CD14-positive monocyte (primary cell): ENCODE results near the gene ZBTB8B. TPM values are rescaled to one million over a fixed set of nuclear protein-coding genes. Genes with fewer than 3 reads are reported as not detected.

Experiments
- DNase-seq, 3 donors: peaks; one replicate each; pipeline ENCODE4 v3.0.0-alpha.2; 2011 to 2022
- H2AFZ ChIP-seq: 2 replicates; pipeline ENCODE4 v1.6.0; 2012; ENCODE audit warnings: mild to moderate bottlenecking, low read depth, low read length, inconsistent platforms; ENCODE audit not compliant: insufficient read depth, poor library complexity, severe bottlenecking
- H3K27ac ChIP-seq, 2 donors: 1 replicate in 1 of 2; 2 replicates in 1 of 2; pipeline ENCODE4 v1.5.1; 2012 to 2013; ENCODE audit warnings: low read length in 2 of 2, control low read depth in 1 of 2, inconsistent platforms in 1 of 2, low read depth in 1 of 2, mild to moderate bottlenecking in 1 of 2
- H3K27me3 ChIP-seq, 2 donors: one replicate each; pipeline versions ENCODE4 v1.6.0 to v1.6.1; 2011 to 2013; ENCODE audit warnings: low read length in 2 of 2; ENCODE audit not compliant: control insufficient read depth in 2 of 2, insufficient read depth in 2 of 2
- H3K36me3 ChIP-seq, 2 donors: replicated peaks in 1 of 2; 1 replicate in 1 of 2; 2 replicates in 1 of 2; pipeline versions ENCODE4 v1.5.1 to v1.6.1; 2012 to 2013; ENCODE audit warnings: low read length in 2 of 2, control low read depth in 1 of 2, inconsistent platforms in 1 of 2, mild to moderate bottlenecking in 1 of 2; ENCODE audit not compliant: insufficient read depth in 2 of 2, control insufficient read depth in 1 of 2
- H3K4me1 ChIP-seq, 2 donors: 1 replicate in 1 of 2; 2 replicates in 1 of 2; pipeline versions ENCODE4 v1.5.1 to v1.6.1; 2012 to 2013; ENCODE audit warnings: low read length in 2 of 2, control low read depth in 1 of 2, inconsistent platforms in 1 of 2, mild to moderate bottlenecking in 1 of 2, moderate library complexity in 1 of 2; ENCODE audit not compliant: insufficient read depth in 2 of 2, control insufficient read depth in 1 of 2
- H3K4me2 ChIP-seq: replicated peaks from 2 replicates; pipeline ENCODE3; 2012; ENCODE audit warnings: low read length, moderate library complexity, mild to moderate bottlenecking; ENCODE audit not compliant: poor library complexity, severe bottlenecking; ENCODE audit errors: extremely low read depth
- H3K4me3 ChIP-seq, 3 experiments: fragments of 200-600 bp in 1 of 3; sonication (generic) in 1 of 3; replicated peaks in 1 of 3; 1 replicate in 2 of 3; 2 replicates in 1 of 3; pipeline ENCODE4 v1.5.1; 2011 to 2013; ENCODE audit warnings: low read length in 3 of 3, mild to moderate bottlenecking in 3 of 3, control low read depth in 2 of 3, low read depth in 2 of 3, inconsistent platforms in 1 of 3, moderate library complexity in 1 of 3
- H3K79me2 ChIP-seq: 2 replicates; pipeline ENCODE4 v1.6.0; 2012; ENCODE audit warnings: mild to moderate bottlenecking, control low read depth, inconsistent platforms, low read length, moderate library complexity; ENCODE audit not compliant: insufficient read depth
- H3K9ac ChIP-seq: 2 replicates; pipeline ENCODE4 v1.6.0; 2017; ENCODE audit warnings: low read length, mild to moderate bottlenecking; ENCODE audit not compliant: insufficient read depth, poor library complexity, severe bottlenecking
- H3K9me3 ChIP-seq, 2 donors: replicated peaks in 1 of 2; 1 replicate in 1 of 2; 2 replicates in 1 of 2; pipeline versions ENCODE4 v1.5.1 to v1.6.1; 2012 to 2013; ENCODE audit warnings: low read length in 2 of 2, control low read depth in 1 of 2; ENCODE audit not compliant: control insufficient read depth in 1 of 2, insufficient read depth in 1 of 2
- H4K20me1 ChIP-seq: 2 replicates; pipeline ENCODE4 v1.6.0; 2012; ENCODE audit warnings: mild to moderate bottlenecking, low read length, control low read depth, moderate library complexity; ENCODE audit not compliant: insufficient read depth
- H3K27ac Mint-ChIP-seq, 7 donors: one replicate each; pipeline ENCODE4 v1.8.0; 2020; ENCODE audit warnings: mild to moderate bottlenecking in 7 of 7, mixed read lengths in 7 of 7, moderate library complexity in 6 of 7, inconsistent platforms in 2 of 7
- H3K27me3 Mint-ChIP-seq, 3 donors: one replicate each; pipeline ENCODE4 v1.8.0; 2021 to 2022; ENCODE audit warnings: low read depth in 3 of 3, mild to moderate bottlenecking in 3 of 3, mixed read lengths in 3 of 3, moderate library complexity in 3 of 3, inconsistent platforms in 1 of 3
- H3K36me3 Mint-ChIP-seq, 2 donors: one replicate each; pipeline ENCODE4 v1.8.0; 2020; ENCODE audit warnings: mixed read lengths in 2 of 2, inconsistent platforms in 1 of 2, mild to moderate bottlenecking in 1 of 2
- H3K4me1 Mint-ChIP-seq: one replicate; pipeline ENCODE4 v1.8.0; 2020; ENCODE audit warnings: mild to moderate bottlenecking, mixed read lengths
- H3K4me3 Mint-ChIP-seq, 2 donors: one replicate each; pipeline ENCODE4 v1.8.0; 2020; ENCODE audit warnings: mild to moderate bottlenecking in 2 of 2, mixed read lengths in 2 of 2, moderate library complexity in 1 of 2
- H3K9me3 Mint-ChIP-seq, 7 donors: one replicate each; pipeline ENCODE4 v1.8.0; 2020 to 2022; ENCODE audit warnings: mixed read lengths in 7 of 7, mild to moderate bottlenecking in 6 of 7, moderate library complexity in 6 of 7, inconsistent platforms in 2 of 7
- WGBS: methylation state at CpG from one replicate; pipeline ENCODE4 v1.1.5; 2013; ENCODE audit warnings: missing lambda C conversion rate; ENCODE audit not compliant: insufficient coverage; 5-methylcytosine and 5-hydroxymethylcytosine counted together
- intact Hi-C, 2 donors: fragments of 100-400 bp; cut with micrococcal nuclease; formaldehyde crosslinking; loops; one replicate each; pipeline versions ENCODE4 v1.15.0 to v1.15.1; 2023
- polyA plus RNA-seq, 3 donors: library from polyadenylated mRNA; depleted of rRNA in 1 of 3; unstranded in 2 of 3; stranded (reverse) in 1 of 3; fragments of 300-500 nt in 2 of 3; fragments of >200 nt in 1 of 3; fragmentation: Illumina TruSeq in 2 of 3; gene quantifications; 1 replicate in 2 of 3; 2 replicates in 1 of 3; pipeline ENCODE4 v1.2.3, GENCODE V29; 2012 to 2021
- TF ChIP-seq, protein P1 (sequence below): fragments of 200-600 bp; IDR thresholded peaks from one replicate; pipeline ENCODE4 v1.8.0; 2022; ENCODE audit warnings: antibody characterized with exemption, mild to moderate bottlenecking

The ZBTB8B gene
- polyA plus RNA-seq, 3 donors = not detected

DNA sequence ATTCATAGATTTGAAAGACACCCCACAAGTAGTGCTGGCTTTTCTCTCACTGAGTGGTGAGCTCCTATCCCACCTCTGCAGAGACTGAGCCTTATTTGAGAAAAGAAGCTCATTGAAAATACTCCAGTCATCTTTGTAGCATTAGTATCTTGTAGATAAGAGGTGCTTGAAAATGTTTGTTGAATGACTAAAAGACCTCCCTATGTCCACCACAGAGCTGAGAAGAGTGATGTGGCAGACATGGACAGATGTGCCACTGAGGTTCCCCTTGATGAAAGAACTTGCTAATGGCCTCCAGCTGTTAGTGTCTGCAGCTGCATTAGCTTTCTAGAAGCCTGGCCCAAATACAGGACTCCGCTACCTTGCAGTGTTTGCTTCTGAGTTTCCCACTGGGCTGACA lies 45.1 kb downstream of the ZBTB8B start:
- DNase-seq = no peak
- TF ChIP-seq, protein P1, sequence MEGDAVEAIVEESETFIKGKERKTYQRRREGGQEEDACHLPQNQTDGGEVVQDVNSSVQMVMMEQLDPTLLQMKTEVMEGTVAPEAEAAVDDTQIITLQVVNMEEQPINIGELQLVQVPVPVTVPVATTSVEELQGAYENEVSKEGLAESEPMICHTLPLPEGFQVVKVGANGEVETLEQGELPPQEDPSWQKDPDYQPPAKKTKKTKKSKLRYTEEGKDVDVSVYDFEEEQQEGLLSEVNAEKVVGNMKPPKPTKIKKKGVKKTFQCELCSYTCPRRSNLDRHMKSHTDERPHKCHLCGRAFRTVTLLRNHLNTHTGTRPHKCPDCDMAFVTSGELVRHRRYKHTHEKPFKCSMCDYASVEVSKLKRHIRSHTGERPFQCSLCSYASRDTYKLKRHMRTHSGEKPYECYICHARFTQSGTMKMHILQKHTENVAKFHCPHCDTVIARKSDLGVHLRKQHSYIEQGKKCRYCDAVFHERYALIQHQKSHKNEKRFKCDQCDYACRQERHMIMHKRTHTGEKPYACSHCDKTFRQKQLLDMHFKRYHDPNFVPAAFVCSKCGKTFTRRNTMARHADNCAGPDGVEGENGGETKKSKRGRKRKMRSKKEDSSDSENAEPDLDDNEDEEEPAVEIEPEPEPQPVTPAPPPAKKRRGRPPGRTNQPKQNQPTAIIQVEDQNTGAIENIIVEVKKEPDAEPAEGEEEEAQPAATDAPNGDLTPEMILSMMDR = no peak
- no peaks in the 10 kb centered on the region for H4K20me1 ChIP-seq
- WGBS = no CpG with 5 or more reads among the region's 1 CpG
- intact Hi-C loops = loop anchor here in 1 of 2 donors (10.0 kb wide), 1 partner anchor 365 kb away; the partner anchor contains the start of gene FNDC5
- no peak overlapping the region for H3K27ac ChIP-seq
- no peaks in the 10 kb centered on the region for H3K36me3 ChIP-seq
- H3K4me3 ChIP-seq = no peak overlapping the region
- Mint-ChIP-seq H3K4me3 (no peak overlapping the region), H3K27ac (no peak overlapping the region), H3K27me3 (peaks cover 0 to 7% (median 4%) of the 10 kb centered on the region in 3 donors), H3K36me3 (no peaks in the 10 kb centered on the region), H3K4me1 (no peaks in the 10 kb centered on the region), H3K9me3 (peaks cover 0 to 4% (median 3%) of the 10 kb centered on the region in 7 donors)
- H3K9ac ChIP-seq = no peak overlapping the region
- H3K79me2 ChIP-seq = no peaks in the 10 kb centered on the region
- no peak overlapping the region for H2AFZ ChIP-seq
- H3K4me2 ChIP-seq = no peak overlapping the region
- H3K4me1 ChIP-seq = no peaks in the 10 kb centered on the region
- H3K27me3 ChIP-seq = no peaks in the 10 kb centered on the region
- H3K9me3 ChIP-seq = peaks cover 0 to under 1% of the 10 kb centered on the region in 2 donors

Other genes starting within 250 kb of the ZBTB8B start
- gene TMEM234, start 242.7 kb upstream of the ZBTB8B start, polyA plus RNA-seq = 10 to 100 TPM; 12.8 to 22.0 (median 14.5) TPM
- 100 to 1,000 TPM; 126 to 162 (median 151) TPM for gene EIF3I, start 242.7 kb upstream of the ZBTB8B start, polyA plus RNA-seq
- not detected for gene FAM167B, start 217.8 kb upstream of the ZBTB8B start, polyA plus RNA-seq
- 1 to 10 TPM in 2 of 3 donors, under 1 TPM in 1; 0.15 to 2.2 (median 1.7) TPM for gene LCK, start 213.8 kb upstream of the ZBTB8B start, polyA plus RNA-seq
- 10 to 100 TPM; 73.8 to 95.0 (median 88.7) TPM for gene HDAC1, start 173.0 kb upstream of the ZBTB8B start, polyA plus RNA-seq
- gene MARCKSL1, start 128.8 kb upstream of the ZBTB8B start, polyA plus RNA-seq = 100 to 1,000 TPM in 1 of 3 donors, 10 to 100 TPM in 2; 13.9 to 150 (median 40.3) TPM
- 10 to 100 TPM in 1 of 3 donors, not detected in 2; 19.9 TPM for gene FAM229A, start 102.6 kb upstream of the ZBTB8B start, polyA plus RNA-seq
- gene TSSK3, start 102.5 kb upstream of the ZBTB8B start, polyA plus RNA-seq = 1 to 10 TPM in 1 of 3 donors, under 1 TPM in 2; 0.35 to 1.1 (median 0.65) TPM
- 10 to 100 TPM; 19.0 to 42.4 (median 23.7) TPM for gene BSDC1, start 70.6 kb upstream of the ZBTB8B start, polyA plus RNA-seq
- under 1 TPM in 1 of 3 donors, not detected in 2; 0.08 TPM for gene ZBTB8A, start 74.4 kb downstream of the ZBTB8B start, polyA plus RNA-seq
- gene ZBTB8OS, start 185.5 kb downstream of the ZBTB8B start, polyA plus RNA-seq = 10 to 100 TPM; 40.2 to 85.6 (median 83.3) TPM
- gene RBBP4, start 186.1 kb downstream of the ZBTB8B start, polyA plus RNA-seq = 100 to 1,000 TPM in 2 of 3 donors, 10 to 100 TPM in 1; 60.6 to 307 (median 274) TPM
- under 1 TPM in 1 of 3 donors, not detected in 2; 0.05 TPM for gene SYNC, start 237.7 kb downstream of the ZBTB8B start, polyA plus RNA-seq